Measurements from ENCODE around the gene RGPD3. TPM values are rescaled to one million over a fixed set of nuclear protein-coding genes. Genes with fewer than 3 reads are reported as not detected.

Gene RGPD3
- total and polyA plus RNA-seq, 2 experiments from 2014 or later = 0.08 to 0.28 TPM

DNA sequence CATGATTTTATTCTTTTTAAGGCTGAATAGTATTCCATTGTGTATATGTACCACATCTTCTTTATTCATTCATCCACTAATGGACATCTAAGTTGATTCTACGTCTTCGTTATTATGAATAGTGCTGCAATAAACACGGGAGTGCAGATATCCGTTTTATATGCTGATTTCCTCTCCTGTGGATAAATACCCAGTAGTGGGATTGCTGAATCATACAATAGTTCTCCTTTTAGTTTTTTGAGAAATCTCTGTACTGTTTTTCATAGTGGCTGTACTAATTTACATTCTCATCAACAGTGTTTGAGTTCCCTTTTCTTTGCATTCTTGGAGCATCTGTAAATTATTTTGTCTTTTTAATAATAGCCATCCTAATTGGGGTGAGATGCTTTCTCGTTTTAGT, 114.5 kb downstream of the RGPD3 start:
- no peak for DNase-seq (ENCODE audit: low spot score)
- peaks cover 12% of the 10 kb centered on the region for H3K4me1 Mint-ChIP-seq
- H2AFZ ChIP-seq = no peak overlapping the region
- H4K20me1 ChIP-seq (replicated peaks; ENCODE audit: insufficient read depth) = no peaks in the 10 kb centered on the region
- H3K27ac ChIP-seq (ENCODE audit: low read depth) = no peak overlapping the region
- H3K4me3 Mint-ChIP-seq = no peak overlapping the region
- no peak for ATAC-seq
- H3K79me2 ChIP-seq (replicated peaks; ENCODE audit: insufficient read depth) = no peaks in the 10 kb centered on the region
- TF ChIP-seq REST (IDR thresholded peaks at IDR 0.05; ENCODE audit: unreplicated experiment) = no peak
- TF ChIP-seq JUNB (IDR thresholded peaks at IDR 0.05; ENCODE audit: unreplicated experiment) = no peak
- TF ChIP-seq, protein P1, sequence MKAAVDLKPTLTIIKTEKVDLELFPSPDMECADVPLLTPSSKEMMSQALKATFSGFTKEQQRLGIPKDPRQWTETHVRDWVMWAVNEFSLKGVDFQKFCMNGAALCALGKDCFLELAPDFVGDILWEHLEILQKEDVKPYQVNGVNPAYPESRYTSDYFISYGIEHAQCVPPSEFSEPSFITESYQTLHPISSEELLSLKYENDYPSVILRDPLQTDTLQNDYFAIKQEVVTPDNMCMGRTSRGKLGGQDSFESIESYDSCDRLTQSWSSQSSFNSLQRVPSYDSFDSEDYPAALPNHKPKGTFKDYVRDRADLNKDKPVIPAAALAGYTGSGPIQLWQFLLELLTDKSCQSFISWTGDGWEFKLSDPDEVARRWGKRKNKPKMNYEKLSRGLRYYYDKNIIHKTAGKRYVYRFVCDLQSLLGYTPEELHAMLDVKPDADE (IDR thresholded peaks at IDR 0.05) = no peak
- no peak for TF ChIP-seq ZNF114 (CRISPR knock-in tag; IDR thresholded peaks at IDR 0.05)
- H3K27me3 Mint-ChIP-seq (ENCODE audit: insufficient read depth, low read depth, poor library complexity) = no peaks in the 10 kb centered on the region
- no peak overlapping the region for H3K27ac Mint-ChIP-seq
- H3K4me2 ChIP-seq = no peak overlapping the region
- no peaks in the 10 kb centered on the region for H3K27me3 ChIP-seq (ENCODE audit: insufficient read depth)
- peaks cover 3% of the 10 kb centered on the region; the same call in 1 of the 2 replicates for H3K9me2 ChIP-seq (ENCODE audit: insufficient read depth)
- H3K36me3 ChIP-seq (ENCODE audit: insufficient read depth) = no peaks in the 10 kb centered on the region
- no peak overlapping the region for H3K4me3 ChIP-seq
- H3K9me3 Mint-ChIP-seq = no peaks in the 10 kb centered on the region
- H3F3A ChIP-seq (replicated peaks; ENCODE audit: low read depth) = no peaks in the 10 kb centered on the region
- peaks cover 16% of the 10 kb centered on the region for H3K4me1 ChIP-seq (ENCODE audit: insufficient read depth)
- H3K36me3 Mint-ChIP-seq (ENCODE audit: low read depth) = no peaks in the 10 kb centered on the region

GRCh38 chr2:106350980-106351379, 117.2 kb downstream of the RGPD3 start:
- no peaks in the 10 kb centered on the region for H3K79me2 ChIP-seq (replicated peaks; ENCODE audit: insufficient read depth)
- no peak overlapping the region for H3K4me2 ChIP-seq
- H3K9me2 ChIP-seq (ENCODE audit: insufficient read depth) = peaks cover 3% of the 10 kb centered on the region; the same call in 1 of the 2 replicates
- Mint-ChIP-seq H3K27ac (no peak overlapping the region), H3K9me3 (no peaks in the 10 kb centered on the region), H3K27me3 (ENCODE audit: insufficient read depth, low read depth, poor library complexity) (no peaks in the 10 kb centered on the region), H3K4me1 (no peaks in the 10 kb centered on the region), H3K36me3 (ENCODE audit: low read depth) (no peaks in the 10 kb centered on the region), H3K4me3 (no peak overlapping the region)
- ATAC-seq = no peak
- no peaks in the 10 kb centered on the region for H3K36me3 ChIP-seq (ENCODE audit: insufficient read depth)
- H3K4me1 ChIP-seq (ENCODE audit: insufficient read depth) = no peaks in the 10 kb centered on the region
- no peak overlapping the region for H2AFZ ChIP-seq
- no peak overlapping the region for H3K27ac ChIP-seq (ENCODE audit: low read depth)
- H4K20me1 ChIP-seq (replicated peaks; ENCODE audit: insufficient read depth) = no peaks in the 10 kb centered on the region
- no peaks in the 10 kb centered on the region for H3K27me3 ChIP-seq (ENCODE audit: insufficient read depth)
- H3F3A ChIP-seq (replicated peaks; ENCODE audit: low read depth) = no peaks in the 10 kb centered on the region
- DNase-seq (ENCODE audit: low spot score) = no peak
- no peak overlapping the region for H3K4me3 ChIP-seq
- TF ChIP-seq JUNB (IDR thresholded peaks at IDR 0.05; ENCODE audit: unreplicated experiment) = no peak
- no peak for TF ChIP-seq CTCF (conservative IDR thresholded peaks at IDR 0.05; ENCODE audit: low read depth in 2 of 2)
- TF ChIP-seq EZH2 (IDR thresholded peaks at IDR 0.05; ENCODE audit: low read depth, unreplicated experiment) = no peak
- no peak for TF ChIP-seq ZNF114 (CRISPR knock-in tag; IDR thresholded peaks at IDR 0.05)
- TF ChIP-seq EZH2phosphoT487 (IDR thresholded peaks at IDR 0.05; ENCODE audit: unreplicated experiment) = no peak
- TF ChIP-seq, protein P1 (IDR thresholded peaks at IDR 0.05) = no peak
- no peak for TF ChIP-seq POLR2AphosphoS5 (IDR thresholded peaks at IDR 0.05; ENCODE audit: low read depth)
- no peak for TF ChIP-seq REST (IDR thresholded peaks at IDR 0.05; ENCODE audit: unreplicated experiment)
- TF ChIP-seq STAT1 (IDR thresholded peaks at IDR 0.05; ENCODE audit: unreplicated experiment) = no peak
- no peak for TF ChIP-seq ZNF331 (CRISPR knock-in tag; IDR thresholded peaks at IDR 0.05; ENCODE audit: low read depth)
